ENCODE results near the gene UBAC1. TPM values are rescaled to one million over a fixed set of nuclear protein-coding genes. Genes with fewer than 3 reads are reported as not detected.

Gene UBAC1
- total RNA-seq, 1 experiment from 2014 or later: 55.6 TPM

DNA sequence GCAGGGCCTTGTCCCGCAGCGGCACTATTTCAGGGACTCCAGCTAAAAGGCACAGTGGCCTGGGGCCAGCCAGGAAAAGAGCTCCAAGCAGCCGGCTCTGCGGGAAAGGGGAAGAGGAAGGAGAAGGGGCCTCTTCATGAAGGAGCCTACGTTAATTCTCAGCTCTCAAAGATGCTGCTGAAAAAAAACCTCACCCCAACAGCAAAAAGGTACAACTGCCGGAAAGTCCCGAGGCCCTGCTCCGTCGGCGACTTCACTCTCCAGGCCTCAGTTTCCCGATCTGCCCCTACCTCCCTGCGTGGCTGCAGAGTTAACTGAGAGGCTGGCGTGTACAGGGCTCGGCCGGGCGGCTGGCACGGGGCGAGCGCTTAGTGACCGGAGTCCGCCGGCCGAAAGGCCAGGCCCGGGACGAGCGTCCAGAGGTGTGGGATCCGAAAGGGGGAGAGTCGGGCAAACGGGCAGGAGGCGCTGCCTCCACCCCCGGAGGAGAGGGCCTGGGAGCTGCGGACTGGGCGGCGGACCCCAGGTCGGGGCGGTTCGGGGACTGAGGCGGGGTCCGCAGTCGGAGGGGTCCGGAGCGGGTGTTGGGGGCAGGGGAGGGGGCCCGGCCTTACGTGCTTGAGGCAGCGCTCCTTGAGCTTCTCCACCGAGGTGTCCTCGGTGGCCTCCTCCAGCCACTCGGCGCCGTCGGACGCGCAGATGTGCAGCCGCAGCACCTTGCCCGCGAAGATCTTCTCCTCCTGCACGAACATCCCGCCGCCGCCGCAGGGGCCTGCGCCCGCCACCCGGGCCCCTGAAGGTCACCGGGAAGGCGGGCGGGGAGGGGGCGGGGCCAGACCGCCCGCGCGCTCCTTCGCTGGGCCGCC is 529 bp downstream of the UBAC1 start:
- no peak overlapping the region for H3K27ac Mint-ChIP-seq
- peaks cover 21% of the 10 kb centered on the region for H3K4me1 Mint-ChIP-seq
- H3K4me3 Mint-ChIP-seq: peak overlapping the region; percentile 85
- H3K27me3 Mint-ChIP-seq (ENCODE audit: low read depth): no peaks in the 10 kb centered on the region
- no peaks in the 10 kb centered on the region for H3K9me3 Mint-ChIP-seq
- DNase-seq (ENCODE audit: low spot score) (no peak), ATAC-seq (peak; percentile 38)
- CTCF ChIA-PET: interaction anchor here (0.5 to 2.6 kb wide), 19 partner anchors 8 to 307 kb away, joined by 3 to 12 read pairs (median 3); partner anchors contain the start of gene CAMSAP1
- TF ChIP-seq NR1H2 (CRISPR knock-in tag; IDR thresholded peaks at IDR 0.05) (no peak), ZBTB21 (CRISPR knock-in tag; IDR thresholded peaks at IDR 0.05; ENCODE audit: borderline replicate concordance) (no peak), FOXP1 (CRISPR knock-in tag; IDR thresholded peaks at IDR 0.05; ENCODE audit: borderline replicate concordance) (0 out of 2 replicates have a peak, but pooled peaks have one; percentile 42)
- TF ChIP-seq, protein P1, sequence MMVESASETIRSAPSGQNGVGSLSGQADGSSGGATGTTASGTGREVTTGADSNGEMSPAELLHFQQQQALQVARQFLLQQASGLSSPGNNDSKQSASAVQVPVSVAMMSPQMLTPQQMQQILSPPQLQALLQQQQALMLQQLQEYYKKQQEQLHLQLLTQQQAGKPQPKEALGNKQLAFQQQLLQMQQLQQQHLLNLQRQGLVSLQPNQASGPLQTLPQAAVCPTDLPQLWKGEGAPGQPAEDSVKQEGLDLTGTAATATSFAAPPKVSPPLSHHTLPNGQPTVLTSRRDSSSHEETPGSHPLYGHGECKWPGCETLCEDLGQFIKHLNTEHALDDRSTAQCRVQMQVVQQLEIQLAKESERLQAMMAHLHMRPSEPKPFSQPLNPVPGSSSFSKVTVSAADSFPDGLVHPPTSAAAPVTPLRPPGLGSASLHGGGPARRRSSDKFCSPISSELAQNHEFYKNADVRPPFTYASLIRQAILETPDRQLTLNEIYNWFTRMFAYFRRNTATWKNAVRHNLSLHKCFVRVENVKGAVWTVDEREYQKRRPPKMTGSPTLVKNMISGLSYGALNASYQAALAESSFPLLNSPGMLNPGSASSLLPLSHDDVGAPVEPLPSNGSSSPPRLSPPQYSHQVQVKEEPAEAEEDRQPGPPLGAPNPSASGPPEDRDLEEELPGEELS (CRISPR knock-in tag; IDR thresholded peaks at IDR 0.05): peak; percentile 72; the same call in 1 of the 2 replicates
- POLR2A ChIA-PET: interaction anchor here (1.0 kb wide), 1 partner anchor 181 kb away, joined by 3 read pairs; no protein-coding TSS in a partner anchor
- no peaks in the 10 kb centered on the region for H3K36me3 Mint-ChIP-seq

DNA sequence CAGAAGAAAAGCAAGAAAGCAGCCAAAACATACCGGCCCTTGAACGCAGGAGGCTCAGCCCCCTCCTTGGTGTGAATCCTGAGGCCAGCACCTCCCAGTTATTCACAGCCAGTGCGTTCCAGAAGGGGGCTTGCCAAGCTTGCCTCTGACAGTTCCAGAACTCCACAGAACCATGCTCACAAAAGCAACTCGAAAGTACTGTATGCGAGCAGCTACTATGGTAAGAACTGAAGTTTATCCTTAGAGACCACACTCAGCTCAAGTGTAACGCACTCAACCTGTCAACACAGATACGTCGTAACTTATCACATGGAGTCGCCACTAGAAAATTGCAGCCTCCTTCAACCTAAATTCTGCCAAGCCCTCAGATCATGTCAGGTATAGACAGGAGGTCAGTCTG is 1.4 kb downstream of the UBAC1 start:
- peak overlapping the region; percentile 7; the same call in 1 of the 2 replicates for H3K27ac Mint-ChIP-seq
- CTCF ChIA-PET: interaction anchor here (0.9 to 2.6 kb wide), 4 partner anchors 9 to 179 kb away, joined by 4 to 12 read pairs (median 8); no protein-coding TSS in a partner anchor

GRCh38 chr9:135958485-135958884 is 2.7 kb downstream of the UBAC1 start:
- H3K4me3 Mint-ChIP-seq: no peak overlapping the region
- ATAC-seq: no peak
- peaks cover 21% of the 10 kb centered on the region for H3K4me1 Mint-ChIP-seq
- POLR2A ChIA-PET: no interaction called here
- peaks cover 12% of the 10 kb centered on the region; the same call in 1 of the 2 replicates for H3K36me3 Mint-ChIP-seq
- H3K27me3 Mint-ChIP-seq (ENCODE audit: low read depth): no peaks in the 10 kb centered on the region
- TF ChIP-seq, protein P2, sequence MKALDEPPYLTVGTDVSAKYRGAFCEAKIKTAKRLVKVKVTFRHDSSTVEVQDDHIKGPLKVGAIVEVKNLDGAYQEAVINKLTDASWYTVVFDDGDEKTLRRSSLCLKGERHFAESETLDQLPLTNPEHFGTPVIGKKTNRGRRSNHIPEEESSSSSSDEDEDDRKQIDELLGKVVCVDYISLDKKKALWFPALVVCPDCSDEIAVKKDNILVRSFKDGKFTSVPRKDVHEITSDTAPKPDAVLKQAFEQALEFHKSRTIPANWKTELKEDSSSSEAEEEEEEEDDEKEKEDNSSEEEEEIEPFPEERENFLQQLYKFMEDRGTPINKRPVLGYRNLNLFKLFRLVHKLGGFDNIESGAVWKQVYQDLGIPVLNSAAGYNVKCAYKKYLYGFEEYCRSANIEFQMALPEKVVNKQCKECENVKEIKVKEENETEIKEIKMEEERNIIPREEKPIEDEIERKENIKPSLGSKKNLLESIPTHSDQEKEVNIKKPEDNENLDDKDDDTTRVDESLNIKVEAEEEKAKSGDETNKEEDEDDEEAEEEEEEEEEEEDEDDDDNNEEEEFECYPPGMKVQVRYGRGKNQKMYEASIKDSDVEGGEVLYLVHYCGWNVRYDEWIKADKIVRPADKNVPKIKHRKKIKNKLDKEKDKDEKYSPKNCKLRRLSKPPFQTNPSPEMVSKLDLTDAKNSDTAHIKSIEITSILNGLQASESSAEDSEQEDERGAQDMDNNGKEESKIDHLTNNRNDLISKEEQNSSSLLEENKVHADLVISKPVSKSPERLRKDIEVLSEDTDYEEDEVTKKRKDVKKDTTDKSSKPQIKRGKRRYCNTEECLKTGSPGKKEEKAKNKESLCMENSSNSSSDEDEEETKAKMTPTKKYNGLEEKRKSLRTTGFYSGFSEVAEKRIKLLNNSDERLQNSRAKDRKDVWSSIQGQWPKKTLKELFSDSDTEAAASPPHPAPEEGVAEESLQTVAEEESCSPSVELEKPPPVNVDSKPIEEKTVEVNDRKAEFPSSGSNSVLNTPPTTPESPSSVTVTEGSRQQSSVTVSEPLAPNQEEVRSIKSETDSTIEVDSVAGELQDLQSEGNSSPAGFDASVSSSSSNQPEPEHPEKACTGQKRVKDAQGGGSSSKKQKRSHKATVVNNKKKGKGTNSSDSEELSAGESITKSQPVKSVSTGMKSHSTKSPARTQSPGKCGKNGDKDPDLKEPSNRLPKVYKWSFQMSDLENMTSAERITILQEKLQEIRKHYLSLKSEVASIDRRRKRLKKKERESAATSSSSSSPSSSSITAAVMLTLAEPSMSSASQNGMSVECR (CRISPR knock-in tag; IDR thresholded peaks at IDR 0.05; ENCODE audit: borderline replicate concordance): no peak
- TF ChIP-seq, protein P3, sequence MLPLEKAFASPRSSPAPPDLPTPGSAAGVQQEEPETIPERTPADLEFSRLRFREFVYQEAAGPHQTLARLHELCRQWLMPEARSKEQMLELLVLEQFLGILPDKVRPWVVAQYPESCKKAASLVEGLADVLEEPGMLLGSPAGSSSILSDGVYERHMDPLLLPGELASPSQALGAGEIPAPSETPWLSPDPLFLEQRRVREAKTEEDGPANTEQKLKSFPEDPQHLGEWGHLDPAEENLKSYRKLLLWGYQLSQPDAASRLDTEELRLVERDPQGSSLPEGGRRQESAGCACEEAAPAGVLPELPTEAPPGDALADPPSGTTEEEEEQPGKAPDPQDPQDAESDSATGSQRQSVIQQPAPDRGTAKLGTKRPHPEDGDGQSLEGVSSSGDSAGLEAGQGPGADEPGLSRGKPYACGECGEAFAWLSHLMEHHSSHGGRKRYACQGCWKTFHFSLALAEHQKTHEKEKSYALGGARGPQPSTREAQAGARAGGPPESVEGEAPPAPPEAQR (CRISPR knock-in tag; IDR thresholded peaks at IDR 0.05): no peak
- TF ChIP-seq SMAD3 (CRISPR knock-in tag; IDR thresholded peaks at IDR 0.05; ENCODE audit: borderline replicate concordance) (no peak), SOX15 (CRISPR knock-in tag; IDR thresholded peaks at IDR 0.05) (no peak)
- TF ChIP-seq, protein P4, sequence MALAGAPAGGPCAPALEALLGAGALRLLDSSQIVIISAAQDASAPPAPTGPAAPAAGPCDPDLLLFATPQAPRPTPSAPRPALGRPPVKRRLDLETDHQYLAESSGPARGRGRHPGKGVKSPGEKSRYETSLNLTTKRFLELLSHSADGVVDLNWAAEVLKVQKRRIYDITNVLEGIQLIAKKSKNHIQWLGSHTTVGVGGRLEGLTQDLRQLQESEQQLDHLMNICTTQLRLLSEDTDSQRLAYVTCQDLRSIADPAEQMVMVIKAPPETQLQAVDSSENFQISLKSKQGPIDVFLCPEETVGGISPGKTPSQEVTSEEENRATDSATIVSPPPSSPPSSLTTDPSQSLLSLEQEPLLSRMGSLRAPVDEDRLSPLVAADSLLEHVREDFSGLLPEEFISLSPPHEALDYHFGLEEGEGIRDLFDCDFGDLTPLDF (CRISPR knock-in tag; IDR thresholded peaks at IDR 0.05): no peak
- DNase-seq (ENCODE audit: low spot score): no peak
- no peaks in the 10 kb centered on the region for H3K9me3 Mint-ChIP-seq
- H3K27ac Mint-ChIP-seq: no peak overlapping the region
- CTCF ChIA-PET: no interaction called here

More for the DNA sequence above, 1.4 kb downstream of the UBAC1 start:
- POLR2A ChIA-PET: no interaction called here
- TF ChIP-seq E2F4 (CRISPR knock-in tag; IDR thresholded peaks at IDR 0.05; ENCODE audit: borderline replicate concordance, low read depth) (no peak), TEAD4 (CRISPR knock-in tag; IDR thresholded peaks at IDR 0.05) (no peak), NR1H2 (CRISPR knock-in tag; IDR thresholded peaks at IDR 0.05) (no peak)
- Mint-ChIP-seq H3K9me3 (no peaks in the 10 kb centered on the region), H3K4me3 (peak overlapping the region; percentile 85), H3K36me3 (peaks cover 3% of the 10 kb centered on the region; the same call in 1 of the 2 replicates), H3K27me3 (ENCODE audit: low read depth) (no peaks in the 10 kb centered on the region), H3K4me1 (peaks cover 21% of the 10 kb centered on the region)
- DNase-seq (ENCODE audit: low spot score): no peak
- ATAC-seq: no peak

Data from WTC11 (cell line).